Measurements from ENCODE around the gene SERPINE2.

The SERPINE2 gene

GRCh38 chr2:223928113-223929006, 110.7 kb downstream of the SERPINE2 start:
- H3K36me3 Mint-ChIP-seq (ENCODE audit: low read depth), result peaks cover 28% of the 10 kb centered on the region

DNA sequence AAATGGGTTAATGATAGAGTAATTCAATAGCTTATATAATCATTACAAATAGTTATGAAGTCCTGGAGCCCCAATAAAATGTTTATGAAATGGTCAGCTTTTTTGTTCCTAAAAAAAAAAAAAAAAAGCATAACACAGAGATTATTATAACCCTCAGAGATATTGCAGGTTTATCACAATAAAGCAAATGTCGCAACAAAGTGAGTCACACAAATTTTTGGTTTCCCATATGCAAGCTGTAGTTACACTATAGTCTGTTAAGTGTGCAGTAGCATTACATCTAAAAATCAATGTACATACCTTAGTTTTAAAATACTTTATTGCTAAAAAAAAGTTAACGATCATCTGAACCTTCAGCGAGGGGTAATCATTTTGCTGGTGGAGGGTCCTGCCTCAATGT, 114.0 kb downstream of the SERPINE2 start:
- H3K4me1 Mint-ChIP-seq (ENCODE audit: low read depth), result peaks cover 35% of the 10 kb centered on the region

More at GRCh38 chr2:223928113-223929006, 110.7 kb downstream of the SERPINE2 start:
- Mint-ChIP-seq H3K27me3 (ENCODE audit: low read depth) (no peaks in the 10 kb centered on the region), H3K4me1 (ENCODE audit: low read depth) (peaks cover 34% of the 10 kb centered on the region), H3K4me3 (peak overlapping the region; percentile 50), H3K9me3 (peaks cover 8% of the 10 kb centered on the region), H3K27ac (peak overlapping the region; percentile 65)
- DNase-seq (ENCODE audit: low spot score), result no peak

More for the DNA sequence above, 114.0 kb downstream of the SERPINE2 start:
- H3K27me3 Mint-ChIP-seq (ENCODE audit: low read depth), result no peaks in the 10 kb centered on the region
- no peak overlapping the region for H3K27ac Mint-ChIP-seq
- H3K4me3 Mint-ChIP-seq, result no peak overlapping the region
- no peak for DNase-seq (ENCODE audit: low spot score)
- peaks cover 36% of the 10 kb centered on the region for H3K36me3 Mint-ChIP-seq (ENCODE audit: low read depth)
- peaks cover 8% of the 10 kb centered on the region for H3K9me3 Mint-ChIP-seq
